Measurements from ENCODE around the gene VIPAS39.
"Not testable (repeated sequence)": the region's sequence is repeated elsewhere in the genome, so short reads cannot be mapped to it uniquely, and the experiment has no call there.

VIPAS39 gene

GRCh38 chr14:77469539-77469938, 12.1 kb upstream of the VIPAS39 start:
- DNase-seq: no peak

GRCh38 chr14:77469067-77469505, 11.7 kb upstream of the VIPAS39 start:
- no peak for DNase-seq

- no peak for DNase-seq
Observed at GRCh38 chr14:77467801-77468200, 10.4 kb upstream of the VIPAS39 start.

- peak; percentile 35 for DNase-seq
Observed at GRCh38 chr14:77459072-77459723, 1.8 kb upstream of the VIPAS39 start.

- DNase-seq: peak; percentile 21
Observed at GRCh38 chr14:77458249-77458950, 999 bp upstream of the VIPAS39 start.

- no peak for DNase-seq
Observed at GRCh38 chr14:77457115-77457521, 283 bp downstream of the VIPAS39 start.

GRCh38 chr14:77455966-77456640, 1.3 kb downstream of the VIPAS39 start:
- no peak for DNase-seq

- no peak for DNase-seq
Observed at GRCh38 chr14:77442196-77442595, 15.2 kb downstream of the VIPAS39 start.

- no peak for DNase-seq
Observed at GRCh38 chr14:77439861-77440260, 17.5 kb downstream of the VIPAS39 start.

GRCh38 chr14:77438596-77438995, 18.8 kb downstream of the VIPAS39 start:
- DNase-seq: no peak

GRCh38 chr14:77436042-77436441, 21.4 kb downstream of the VIPAS39 start:
- no peak for DNase-seq

GRCh38 chr14:77426396-77426795, 31.0 kb downstream of the VIPAS39 start:
- no peak for DNase-seq

- DNase-seq: no peak
Observed at GRCh38 chr14:77424862-77425261, 32.5 kb downstream of the VIPAS39 start.

- DNase-seq: no peak
Observed at GRCh38 chr14:77423423-77423822, 34.0 kb downstream of the VIPAS39 start, which contains the start of gene NOXRED1. TSS of gene NOXRED1 (minus strand) at chr14:77423523. CDS start at chr14:77422889, 634 bp downstream.

- no peak for DNase-seq
Observed at GRCh38 chr14:77421201-77421600, 36.2 kb downstream of the VIPAS39 start.

GRCh38 chr14:77416836-77417235, 40.6 kb downstream of the VIPAS39 start:
- no peak for DNase-seq

- DNase-seq: not testable (repeated sequence)
Observed at GRCh38 chr14:77416098-77416497, 41.3 kb downstream of the VIPAS39 start.

- not testable (repeated sequence) for DNase-seq
Observed at GRCh38 chr14:77415403-77416030, 41.9 kb downstream of the VIPAS39 start.

- no peak for DNase-seq
Observed at GRCh38 chr14:77409131-77409533, 48.3 kb downstream of the VIPAS39 start.

GRCh38 chr14:77407158-77407557, 50.2 kb downstream of the VIPAS39 start:
- no peak for DNase-seq

- DNase-seq: no peak
Observed at GRCh38 chr14:77406718-77407117, 50.7 kb downstream of the VIPAS39 start.

GRCh38 chr14:77406086-77406485, 51.3 kb downstream of the VIPAS39 start:
- no peak for DNase-seq

- no peak for DNase-seq
Observed at GRCh38 chr14:77403768-77404167, 53.6 kb downstream of the VIPAS39 start.
